SK-N-MC (cell line): ENCODE data around the gene FUOM.
"Not testable (repeated sequence)": the region's sequence is repeated elsewhere in the genome, so short reads cannot be mapped to it uniquely, and the experiment has no call there.

Source experiments
- DNase-seq: peaks from one replicate; pipeline ENCODE4 v3.0.0-alpha.2; 2011; ENCODE audit warnings: low read depth, low spot score
- H3K27ac ChIP-seq: fragments of 200-600 bp; sonication (generic); 2 replicates; pipeline ENCODE4 v1.5.1; 2016; ENCODE audit warnings: mixed run types
- H3K36me3 ChIP-seq: fragments of 200-600 bp; sonication (generic); 2 replicates; pipeline ENCODE4 v1.6.1; 2017; ENCODE audit warnings: antibody characterized with exemption, low read length, mixed read lengths; ENCODE audit not compliant: insufficient read depth
- H3K4me3 ChIP-seq: fragments of 200-600 bp; sonication (generic); 2 replicates; pipeline ENCODE4 v1.5.1; 2016
- H3K9ac ChIP-seq: fragments of 200-600 bp; sonication (generic); 2 replicates; pipeline ENCODE4 v1.8.0; 2017; ENCODE audit warnings: mixed run types, mixed read lengths; ENCODE audit not compliant: insufficient read length
- H3K9me3 ChIP-seq: fragments of 200-600 bp; sonication (generic); 2 replicates; pipeline ENCODE4 v1.6.1; 2017; ENCODE audit warnings: low read depth, mild to moderate bottlenecking, antibody characterized with exemption, low read length, moderate library complexity, mixed read lengths
- EZH2 ChIP-seq: fragments of 200-600 bp; sonication (generic); IDR thresholded peaks from one replicate; pipeline ENCODE4 v1.6.1; 2017; ENCODE audit warnings: antibody characterized with exemption
- FOXP2 ChIP-seq: optimal IDR thresholded peaks from 2 replicates; pipeline ENCODE3; 2011; ENCODE audit warnings: mild to moderate bottlenecking, moderate library complexity; ENCODE audit not compliant: insufficient read depth; ENCODE audit errors: extremely low read length, control extremely low read depth
- POLR2AphosphoS5 ChIP-seq: IDR thresholded peaks from 2 replicates; pipeline ENCODE4 v1.6.1; 2012; ENCODE audit warnings: mild to moderate bottlenecking, low read depth, low read length, borderline replicate concordance

Gene FUOM

DNA sequence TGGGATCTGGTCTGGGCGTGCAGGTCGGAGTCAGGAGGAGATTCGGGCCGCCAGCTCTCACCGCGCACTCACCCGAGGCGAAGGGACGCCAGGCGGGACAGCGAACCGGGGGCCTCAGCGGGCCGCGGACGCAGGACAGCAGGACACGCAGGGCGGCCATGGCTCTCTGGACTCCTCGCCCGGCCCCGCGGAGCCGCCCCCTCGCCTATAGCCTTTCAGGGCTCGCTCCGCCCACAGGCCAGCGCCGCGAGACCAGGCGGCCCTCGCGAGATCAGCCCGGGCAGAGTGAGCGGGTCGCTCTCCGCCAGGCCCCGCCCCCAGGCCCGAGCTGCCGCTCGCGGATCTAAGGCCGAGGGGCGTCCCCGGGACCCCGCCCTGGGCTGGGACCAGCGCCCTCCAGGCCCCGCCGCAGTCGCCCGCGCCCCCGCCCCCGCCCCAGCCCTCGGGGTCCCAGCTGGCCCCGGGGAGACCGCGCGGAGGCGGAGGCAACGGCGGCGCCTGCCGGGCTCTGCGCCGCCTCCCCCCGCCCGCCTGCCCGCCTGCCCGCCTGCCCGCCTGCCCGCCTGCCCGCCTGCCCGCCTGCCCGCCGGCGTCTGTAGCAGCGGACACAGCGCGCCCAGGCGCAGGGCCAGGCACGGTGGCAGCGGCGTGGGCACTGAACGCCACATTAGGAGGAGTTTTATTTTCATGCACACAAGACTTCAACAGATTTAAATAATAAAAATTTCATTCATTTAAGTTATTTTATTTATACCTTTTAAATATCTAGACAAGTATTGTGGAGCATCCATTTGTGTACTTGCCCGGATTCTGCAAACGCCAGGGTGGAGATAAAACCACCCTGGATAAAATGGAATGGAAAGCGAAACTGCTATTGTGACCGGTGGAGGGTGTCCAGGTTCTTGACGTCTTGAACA, 15.6 kb upstream of the FUOM start, which contains the start of gene ECHS1:
Gene ECHS1, minus strand, starts transcription at position 181 of the 917 bp plus-strand sequence. Its CDS starts 21 bp downstream, at position 160.
- no peaks in the 10 kb centered on the region for H3K9me3 ChIP-seq
- H3K9ac ChIP-seq, result peak within 1 kb of the TSS; percentile 63
- no peak for DNase-seq
- no peaks in the 10 kb centered on the region; the same call in 1 of the 2 replicates for H3K36me3 ChIP-seq
- H3K4me3 ChIP-seq, result peak within 1 kb of the TSS; percentile 74
- TF ChIP-seq POLR2AphosphoS5, result peak; percentile 74; the same call in 1 of the 2 replicates
- no peak for TF ChIP-seq EZH2
- H3K27ac ChIP-seq, result no peak within 1 kb of the TSS

DNA sequence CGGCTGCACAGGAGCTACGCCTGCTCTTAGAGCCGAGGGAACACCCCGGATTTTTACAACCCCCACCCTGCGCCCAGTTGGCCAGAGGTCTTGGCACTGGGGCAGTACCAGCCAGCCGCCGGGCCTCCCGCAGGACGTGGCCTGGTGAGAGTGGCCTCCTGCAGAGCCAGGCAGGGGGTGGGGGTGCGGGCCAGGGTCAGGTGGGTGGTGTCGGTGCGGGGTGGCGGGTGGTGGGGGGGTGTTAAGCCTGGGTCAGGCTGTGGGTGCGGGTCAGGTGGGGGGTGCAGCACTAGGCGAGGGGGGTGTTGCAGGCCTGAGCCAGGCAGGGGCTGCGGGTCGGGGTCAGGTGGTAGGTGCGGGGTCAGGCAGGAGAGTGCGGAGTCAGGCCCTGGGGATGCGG, 14.7 kb upstream of the FUOM start:
- Histone ChIP-seq H3K9ac (no peak overlapping the region), H3K36me3 (no peaks in the 10 kb centered on the region; the same call in 1 of the 2 replicates), H3K27ac (no peak overlapping the region), H3K4me3 (no peak overlapping the region), H3K9me3 (no peaks in the 10 kb centered on the region)
- no peak for TF ChIP-seq POLR2AphosphoS5
- no peak for TF ChIP-seq EZH2
- no peak for TF ChIP-seq FOXP2
- DNase-seq, result no peak

DNA sequence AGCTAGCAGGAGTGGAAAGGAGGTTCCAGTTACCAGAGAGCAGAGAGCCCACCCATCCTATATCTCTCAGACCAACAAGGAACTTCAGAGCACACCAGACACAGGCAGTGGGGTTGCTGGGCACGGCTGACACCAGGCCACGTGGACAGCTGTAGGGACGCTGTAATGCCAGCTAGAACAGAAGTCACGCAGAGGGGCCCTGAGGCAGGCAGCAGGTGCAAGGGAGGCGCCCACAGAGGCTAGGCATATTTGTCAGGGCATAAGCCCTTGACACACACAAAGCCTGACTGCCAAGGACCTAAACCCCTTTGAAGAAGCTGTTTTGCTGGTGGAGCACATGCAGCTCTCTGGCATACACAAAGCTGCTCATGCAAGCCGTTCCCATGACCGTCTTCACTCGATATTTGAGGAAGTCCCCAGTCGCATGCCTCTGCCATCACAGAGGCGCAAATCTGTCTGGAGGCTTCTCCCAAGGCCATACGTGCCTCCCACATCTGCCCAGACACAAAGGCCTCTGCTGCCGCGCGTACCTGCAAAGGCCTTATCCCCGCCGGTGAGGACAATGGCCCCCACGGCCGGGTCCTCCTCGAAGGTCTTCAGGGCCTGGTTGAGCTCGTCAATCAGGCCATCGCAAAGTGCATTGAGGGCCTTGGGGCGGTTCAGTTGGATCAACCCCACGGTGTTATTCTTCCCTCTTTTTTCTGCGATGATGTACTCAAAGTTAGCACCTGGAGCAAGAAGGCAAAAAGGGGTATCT, 12.4 kb upstream of the FUOM start:
- no peak for DNase-seq
- Histone ChIP-seq H3K9me3 (no peaks in the 10 kb centered on the region), H3K27ac (no peak overlapping the region), H3K36me3 (no peaks in the 10 kb centered on the region; the same call in 1 of the 2 replicates), H3K4me3 (no peak overlapping the region), H3K9ac (no peak overlapping the region)
- TF ChIP-seq FOXP2 (no peak), EZH2 (no peak), POLR2AphosphoS5 (no peak)

DNA sequence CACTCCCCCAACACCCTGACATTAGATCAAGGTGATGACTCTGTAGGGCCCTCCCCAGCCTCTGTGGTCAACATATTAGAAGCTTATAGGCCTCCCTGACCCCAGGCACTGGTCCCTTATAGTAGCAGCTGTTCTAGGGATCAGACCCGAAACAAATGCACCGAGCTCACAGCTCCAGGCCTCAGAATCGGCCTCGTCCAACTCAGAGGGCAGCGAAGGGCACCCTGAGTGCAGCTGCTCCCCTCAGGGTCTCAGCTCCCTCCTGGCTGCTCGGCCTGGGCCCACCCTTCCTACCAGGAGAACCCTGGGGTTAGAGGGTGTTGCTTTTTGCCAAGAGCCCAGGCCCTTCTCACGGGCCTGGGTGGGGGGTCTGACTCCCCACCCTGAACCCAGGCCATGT, 10.3 kb upstream of the FUOM start:
- DNase-seq, result no peak
- H3K9ac ChIP-seq, result no peak overlapping the region
- no peaks in the 10 kb centered on the region for H3K9me3 ChIP-seq
- no peak overlapping the region for H3K4me3 ChIP-seq
- H3K36me3 ChIP-seq, result no peaks in the 10 kb centered on the region; the same call in 1 of the 2 replicates
- H3K27ac ChIP-seq, result no peak overlapping the region
- TF ChIP-seq POLR2AphosphoS5 (no peak), EZH2 (no peak), FOXP2 (no peak)

DNA sequence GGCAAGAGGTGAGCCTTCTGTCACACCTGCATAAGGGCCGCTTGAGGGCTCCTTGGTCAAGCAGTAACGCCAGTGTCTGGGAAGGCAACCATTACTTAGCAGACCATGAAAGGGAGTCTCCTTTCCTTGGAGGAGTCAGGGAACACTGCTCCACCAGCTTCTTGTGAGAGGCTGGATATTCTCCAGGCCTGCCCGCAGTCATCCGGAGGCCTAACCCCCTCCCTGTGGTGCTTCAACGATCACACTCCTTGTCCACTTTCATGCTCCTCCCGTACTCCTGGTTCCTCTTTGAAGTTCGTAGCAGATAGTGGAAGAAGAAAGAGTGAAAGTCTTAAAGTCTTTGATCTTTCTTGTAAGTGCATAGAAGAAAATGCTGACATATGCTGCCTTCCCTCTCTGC, 9.6 kb upstream of the FUOM start:
- DNase-seq, H3K4me3 ChIP-seq, H3K9ac ChIP-seq, H3K9me3 ChIP-seq, H3K27ac ChIP-seq, H3K36me3 ChIP-seq: not testable (repeated sequence)

DNA sequence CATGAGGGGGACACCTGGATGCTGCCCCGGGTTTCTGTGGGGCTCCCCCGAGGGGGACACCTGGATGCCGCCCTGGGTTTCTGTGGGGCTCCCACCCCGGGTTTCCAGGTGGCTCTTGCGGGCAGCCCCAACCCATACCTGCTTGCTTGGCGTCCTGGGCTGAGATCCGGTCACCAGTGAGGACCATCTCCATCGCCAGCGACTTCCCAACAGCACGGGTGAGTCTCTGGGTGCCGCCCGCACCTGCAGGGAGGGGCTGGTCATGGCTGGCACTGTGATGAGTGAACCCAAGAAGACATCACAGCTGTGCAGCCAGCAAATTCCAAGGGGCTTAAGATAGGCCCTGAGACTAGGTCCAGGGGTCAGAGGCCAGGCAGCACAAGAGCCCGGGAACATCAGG, 8.9 kb upstream of the FUOM start:
- no peaks in the 10 kb centered on the region; the same call in 1 of the 2 replicates for H3K36me3 ChIP-seq

DNA sequence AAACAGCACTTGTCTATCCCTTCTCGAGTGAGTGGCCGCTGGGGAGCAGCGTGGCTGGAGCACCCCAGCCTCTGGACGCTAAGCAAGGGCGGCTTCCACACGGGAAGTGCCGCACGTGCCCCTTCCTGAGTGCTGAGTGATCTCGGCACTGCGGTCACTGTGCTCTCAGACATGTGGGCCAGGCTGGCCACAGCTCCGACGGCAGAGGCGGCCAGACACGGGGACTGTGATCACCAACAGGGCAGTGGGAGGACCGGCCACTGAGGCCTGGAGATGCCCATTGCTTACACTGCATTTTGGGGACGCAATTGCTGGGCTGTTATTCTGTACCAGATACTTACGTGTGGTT, 8.3 kb upstream of the FUOM start:
- Histone ChIP-seq H3K27ac (no peak overlapping the region), H3K9ac (no peak overlapping the region), H3K4me3 (no peak overlapping the region), H3K36me3 (no peaks in the 10 kb centered on the region; the same call in 1 of the 2 replicates), H3K9me3 (no peaks in the 10 kb centered on the region)
- no peak for DNase-seq
- TF ChIP-seq EZH2, result no peak
- TF ChIP-seq POLR2AphosphoS5, result no peak
- no peak for TF ChIP-seq FOXP2

More for the DNA sequence above, 8.9 kb upstream of the FUOM start:
- Histone ChIP-seq H3K27ac (no peak overlapping the region), H3K9me3 (no peaks in the 10 kb centered on the region), H3K4me3 (no peak overlapping the region), H3K9ac (no peak overlapping the region)
- TF ChIP-seq POLR2AphosphoS5, result no peak
- TF ChIP-seq FOXP2, result no peak
- TF ChIP-seq EZH2, result no peak
- DNase-seq, result no peak

DNA sequence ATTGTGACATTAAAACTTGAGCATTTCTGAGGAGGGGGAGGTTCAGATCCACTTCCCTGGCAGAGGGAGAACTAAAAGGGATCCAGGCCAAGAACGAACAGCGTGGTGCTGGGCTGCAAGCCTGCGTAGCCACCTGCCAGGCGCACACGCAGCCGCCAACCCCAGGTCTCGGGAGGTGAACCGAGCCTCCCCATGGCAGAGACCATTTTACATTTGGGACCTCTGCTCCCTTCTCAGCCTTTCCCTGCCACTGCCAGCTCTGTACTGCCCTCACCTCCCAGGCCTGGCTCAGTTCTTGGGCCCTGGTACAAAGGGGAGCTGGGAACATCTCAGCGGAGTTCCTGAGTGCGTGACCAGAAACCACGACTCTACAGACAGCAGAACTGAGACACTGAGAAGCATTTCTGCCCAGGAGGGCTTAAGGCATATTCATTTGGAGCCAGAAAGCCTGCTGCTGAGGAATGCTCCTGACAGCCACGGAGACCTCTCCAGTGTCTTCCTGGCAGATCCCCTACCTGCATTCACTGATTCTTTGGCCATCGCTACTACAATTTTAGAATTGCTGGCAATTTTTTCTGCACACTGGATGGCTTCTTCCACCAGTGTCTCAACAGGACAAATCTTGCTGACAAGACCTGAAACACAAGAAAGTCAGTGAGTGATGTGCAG, 7.8 kb upstream of the FUOM start:
- no peaks in the 10 kb centered on the region for H3K9me3 ChIP-seq
- no peak overlapping the region for H3K27ac ChIP-seq
- DNase-seq, result no peak
- H3K4me3 ChIP-seq, result no peak overlapping the region
- H3K9ac ChIP-seq, result no peak overlapping the region
- TF ChIP-seq EZH2 (no peak), FOXP2 (no peak), POLR2AphosphoS5 (no peak)
- no peaks in the 10 kb centered on the region; the same call in 1 of the 2 replicates for H3K36me3 ChIP-seq
